NCI-H2227 treated with DMSO at 0.1 percent for 48 hours (cell line): ENCODE measurements around the gene B3GALNT2.
"Not testable (repeated sequence)": the region's sequence is repeated elsewhere in the genome, so short reads cannot be mapped to it uniquely, and the experiment has no call there.

ENCODE experiments used
- DNase-seq: peaks from one replicate; lab custom pipeline; 2025; lab: John Stamatoyannopoulos, UW

B3GALNT2 gene

GRCh38 chr1:235503403-235504121 is 690 bp downstream of the B3GALNT2 start:
- peak; percentile 55 for DNase-seq

GRCh38 chr1:235502601-235503402 is 1.4 kb downstream of the B3GALNT2 start:
- no peak for DNase-seq

- DNase-seq, result no peak
Measured at GRCh38 chr1:235500971-235501540, 3.2 kb downstream of the B3GALNT2 start.

GRCh38 chr1:235495551-235495950 is 8.7 kb downstream of the B3GALNT2 start:
- no peak for DNase-seq

GRCh38 chr1:235495030-235495429 is 9.2 kb downstream of the B3GALNT2 start:
- DNase-seq, result no peak

GRCh38 chr1:235494531-235494930 is 9.7 kb downstream of the B3GALNT2 start:
- no peak for DNase-seq

- no peak for DNase-seq
Measured at GRCh38 chr1:235491644-235492043, 12.6 kb downstream of the B3GALNT2 start.

GRCh38 chr1:235486321-235486720 is 17.9 kb downstream of the B3GALNT2 start:
- DNase-seq, result no peak

- no peak for DNase-seq
Measured at GRCh38 chr1:235485558-235485957, 18.7 kb downstream of the B3GALNT2 start.

- DNase-seq, result no peak
Measured at GRCh38 chr1:235483090-235483489, 21.2 kb downstream of the B3GALNT2 start.

GRCh38 chr1:235473806-235474205 is 30.4 kb downstream of the B3GALNT2 start:
- DNase-seq, result no peak

GRCh38 chr1:235470741-235471439 is 33.4 kb downstream of the B3GALNT2 start:
- no peak for DNase-seq

- DNase-seq, result not testable (repeated sequence)
Measured at GRCh38 chr1:235469897-235470296, 34.4 kb downstream of the B3GALNT2 start.

- no peak for DNase-seq
Measured at GRCh38 chr1:235468970-235469369, 35.3 kb downstream of the B3GALNT2 start.

GRCh38 chr1:235468004-235468403 is 36.2 kb downstream of the B3GALNT2 start:
- DNase-seq, result no peak

GRCh38 chr1:235465066-235465465 is 39.2 kb downstream of the B3GALNT2 start:
- no peak for DNase-seq

- not testable (repeated sequence) for DNase-seq
Measured at GRCh38 chr1:235462832-235463231, 41.4 kb downstream of the B3GALNT2 start.

- DNase-seq, result no peak
Measured at GRCh38 chr1:235461954-235462353, 42.3 kb downstream of the B3GALNT2 start.

GRCh38 chr1:235460770-235461169 is 43.5 kb downstream of the B3GALNT2 start:
- no peak for DNase-seq

- not testable (repeated sequence) for DNase-seq
Measured at GRCh38 chr1:235457856-235458255, 46.4 kb downstream of the B3GALNT2 start.

GRCh38 chr1:235455823-235456222 is 48.4 kb downstream of the B3GALNT2 start:
- peak; percentile 55 for DNase-seq

- DNase-seq, result no peak
Measured at GRCh38 chr1:235455097-235455496, 49.2 kb downstream of the B3GALNT2 start.
